NCI-H526 (cell line): ENCODE results near the gene TMEM151B.

Experiments used
- DNase-seq, 2 experiments: peaks; one replicate each; lab custom pipeline; 2025; lab: John Stamatoyannopoulos, UW

Gene TMEM151B

DNA sequence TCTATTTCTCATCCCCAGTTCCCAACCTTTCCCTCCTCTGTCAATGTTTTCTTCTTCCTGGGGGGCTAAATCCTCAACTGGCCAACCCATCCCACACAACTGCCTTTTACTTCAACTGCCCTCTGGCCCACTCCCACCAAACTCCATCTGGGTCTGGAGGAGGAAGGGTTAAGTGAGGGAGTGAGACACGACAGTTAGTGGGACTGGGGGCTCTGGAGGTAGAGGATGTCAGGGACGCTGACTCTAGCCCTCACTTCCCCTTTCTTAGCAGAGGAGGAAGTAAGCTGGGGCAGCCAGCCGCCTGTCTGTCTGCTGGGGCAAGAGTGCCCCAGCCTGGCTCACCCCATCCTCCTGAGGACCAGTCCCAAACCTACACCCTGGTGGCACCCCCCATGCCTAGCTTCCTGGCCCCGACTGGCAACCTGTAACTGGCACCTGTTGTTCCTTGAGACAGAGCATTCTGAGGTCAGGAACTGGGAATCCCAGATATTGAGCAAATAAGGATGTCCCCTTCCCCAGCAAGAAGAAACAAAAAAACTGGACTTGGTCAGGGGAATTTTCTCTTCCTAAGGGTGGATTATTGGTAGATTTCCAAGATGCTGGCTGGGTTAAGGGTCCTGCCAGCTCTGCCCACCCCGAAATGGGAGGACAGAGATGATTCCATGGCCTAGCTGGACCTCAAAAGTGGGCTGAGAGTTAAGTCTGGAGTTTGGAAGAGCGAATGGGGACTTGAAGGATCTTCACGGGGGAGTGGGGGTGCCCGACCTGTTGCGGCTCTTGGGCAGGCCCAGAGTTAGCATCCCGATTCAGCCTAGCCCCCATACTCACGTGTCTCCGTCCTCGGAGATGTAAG, 5.9 kb upstream of the TMEM151B start:
- DNase-seq, result no peak

- peak; percentile 47 to 95 for DNase-seq
Observed at GRCh38 chr6:44265007-44265721, 5.1 kb upstream of the TMEM151B start, which contains the start of gene NFKBIE. TSS of gene NFKBIE (minus strand) at chr6:44265551. CDS start at chr6:44265346, 205 bp downstream.

DNA sequence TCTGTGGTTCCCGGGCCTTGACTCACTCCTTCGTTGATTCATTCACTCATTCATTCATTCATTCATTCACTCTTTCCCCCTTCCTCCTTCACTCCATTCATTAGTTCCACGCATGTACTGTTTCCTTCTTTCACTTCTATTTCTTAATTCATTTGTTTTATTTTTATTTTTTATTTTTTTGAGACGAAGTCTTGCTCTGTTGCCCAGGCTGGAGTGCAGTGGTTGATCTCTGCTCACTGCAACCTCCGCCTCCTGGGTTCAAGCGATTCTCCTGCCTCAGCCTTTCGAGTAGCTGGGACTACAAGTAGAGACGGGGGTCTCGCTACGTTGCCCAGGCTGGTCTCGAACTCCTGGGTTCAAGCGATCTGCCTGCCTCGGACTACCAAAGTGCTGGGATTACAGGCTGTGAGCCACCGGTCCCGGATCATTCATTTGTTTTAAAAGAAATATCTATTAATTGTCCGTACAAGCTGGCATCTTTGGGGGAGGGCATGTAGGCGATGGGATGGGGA, 4.5 kb upstream of the TMEM151B start:
- DNase-seq, result no peak

DNA sequence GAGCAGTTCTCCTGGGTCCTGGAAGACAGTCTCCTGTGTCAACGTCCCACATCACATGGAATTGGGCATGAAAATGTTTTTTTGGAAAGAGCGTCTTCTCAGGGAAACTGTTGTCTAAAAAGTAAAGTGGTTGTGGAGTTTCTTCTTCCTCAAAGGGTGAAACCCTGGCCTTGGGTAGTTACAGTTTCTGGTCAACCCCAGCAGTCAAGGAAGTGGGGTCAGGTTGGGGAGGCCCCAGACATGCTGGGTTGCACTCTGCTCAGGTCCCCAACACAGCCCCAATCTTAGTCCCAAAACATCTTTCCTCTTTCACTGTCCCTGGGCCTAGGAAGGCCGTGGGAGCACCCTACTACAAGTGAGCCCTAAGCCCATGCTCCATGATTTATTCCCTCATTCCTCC, 3.9 kb upstream of the TMEM151B start:
- no peak for DNase-seq

DNA sequence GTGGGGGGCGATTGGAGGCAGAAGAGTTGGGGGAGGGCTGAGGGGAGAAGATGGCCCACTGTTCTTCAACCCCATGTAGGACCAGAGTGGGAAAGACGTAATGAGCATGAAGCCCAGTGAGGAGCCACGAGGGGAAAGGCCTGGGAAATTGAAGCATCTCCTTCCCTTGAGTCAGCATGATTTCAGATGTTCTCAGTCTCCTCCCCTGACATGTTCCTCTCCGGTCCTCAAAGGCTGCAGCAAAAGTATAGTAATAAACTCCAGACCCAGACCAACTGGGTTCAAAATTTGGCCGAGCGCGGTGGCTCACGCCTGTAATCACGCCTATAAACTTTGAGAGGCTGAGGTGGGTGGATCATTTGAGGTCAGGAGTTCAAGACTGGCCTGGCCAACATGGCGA, 3.0 kb upstream of the TMEM151B start:
- no peak for DNase-seq

DNA sequence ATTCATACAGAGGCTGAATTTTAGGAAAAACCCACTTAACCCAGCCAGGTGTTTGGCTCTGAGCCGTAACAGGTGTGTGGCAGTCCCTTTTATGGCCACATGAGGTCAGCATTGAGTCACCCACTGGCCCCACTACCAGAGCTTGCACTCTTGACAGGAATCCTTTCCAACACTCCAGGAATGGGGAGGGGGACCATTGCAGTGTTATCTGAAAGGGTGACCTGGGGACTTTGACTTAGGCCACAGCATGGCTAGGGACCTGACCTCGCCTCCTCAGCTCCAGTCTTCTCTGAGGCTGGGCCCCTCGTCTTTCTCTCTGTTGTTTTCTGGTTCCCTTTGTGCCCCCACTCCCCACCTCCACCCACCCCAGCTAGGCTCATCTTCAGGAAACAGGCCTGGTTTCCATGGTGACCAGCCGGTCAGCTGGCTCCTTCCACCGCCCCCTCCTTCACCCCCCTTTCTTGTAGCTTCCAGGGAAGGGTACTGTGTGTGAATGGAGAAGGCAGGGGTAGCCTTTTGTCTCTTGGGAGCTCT, 2.1 kb upstream of the TMEM151B start:
- peak; percentile 45 to 79 for DNase-seq

- no peak for DNase-seq
Observed at GRCh38 chr6:44269178-44269920, 901 bp upstream of the TMEM151B start.

GRCh38 chr6:44270526-44271405, 516 bp downstream of the TMEM151B start:
- DNase-seq, result peak in 1 of 2 experiments; percentile 71

GRCh38 chr6:44271406-44271723, 1.1 kb downstream of the TMEM151B start:
- DNase-seq, result no peak

- DNase-seq, result no peak
Observed at GRCh38 chr6:44271914-44272313, 1.7 kb downstream of the TMEM151B start.

DNA sequence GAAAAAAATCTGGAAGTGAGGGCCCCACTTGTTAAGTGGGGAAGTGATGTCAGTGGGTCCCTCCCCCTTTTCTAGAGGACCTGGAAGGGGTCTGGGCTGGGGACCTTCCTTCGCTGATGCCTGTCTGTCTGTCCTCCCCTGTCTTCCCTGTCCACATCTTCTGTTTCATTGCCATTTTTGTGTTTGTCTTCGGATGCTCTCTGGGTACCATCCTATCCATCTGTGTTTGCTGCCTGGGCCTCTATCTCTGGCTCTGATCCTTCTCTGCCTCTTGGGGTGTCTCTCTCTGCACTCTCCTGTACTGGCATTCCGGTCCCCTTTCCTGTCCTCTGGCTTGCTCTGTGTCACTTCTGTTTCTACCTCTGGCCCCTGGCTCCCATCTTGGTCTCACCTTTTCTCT, 2.3 kb downstream of the TMEM151B start:
- no peak for DNase-seq

DNA sequence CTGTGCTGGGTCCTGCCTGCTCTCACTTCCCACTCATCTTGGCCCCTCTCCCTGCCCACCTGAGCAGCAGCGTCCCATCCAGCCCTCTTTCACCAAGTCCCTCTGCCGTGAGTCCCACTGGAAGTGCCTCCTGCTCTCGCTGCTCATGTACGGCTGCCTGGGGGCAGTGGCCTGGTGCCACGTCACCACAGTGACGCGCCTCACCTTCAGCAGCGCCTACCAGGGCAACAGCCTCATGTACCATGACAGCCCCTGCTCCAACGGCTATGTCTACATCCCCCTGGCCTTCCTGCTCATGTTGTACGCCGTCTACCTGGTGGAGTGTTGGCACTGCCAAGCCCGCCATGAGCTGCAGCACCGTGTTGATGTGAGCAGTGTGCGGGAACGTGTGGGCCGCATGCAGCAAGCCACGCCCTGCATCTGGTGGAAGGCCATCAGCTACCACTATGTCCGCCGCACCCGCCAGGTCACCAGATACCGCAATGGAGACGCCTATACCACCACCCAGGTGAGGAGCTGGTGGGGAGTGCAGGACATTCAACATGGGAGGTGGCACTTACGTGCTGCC, 2.8 kb downstream of the TMEM151B start:
- DNase-seq, result no peak

GRCh38 chr6:44273617-44274016, 3.4 kb downstream of the TMEM151B start:
- no peak for DNase-seq

- DNase-seq, result no peak
Observed at GRCh38 chr6:44275271-44275748, 5.1 kb downstream of the TMEM151B start.

DNA sequence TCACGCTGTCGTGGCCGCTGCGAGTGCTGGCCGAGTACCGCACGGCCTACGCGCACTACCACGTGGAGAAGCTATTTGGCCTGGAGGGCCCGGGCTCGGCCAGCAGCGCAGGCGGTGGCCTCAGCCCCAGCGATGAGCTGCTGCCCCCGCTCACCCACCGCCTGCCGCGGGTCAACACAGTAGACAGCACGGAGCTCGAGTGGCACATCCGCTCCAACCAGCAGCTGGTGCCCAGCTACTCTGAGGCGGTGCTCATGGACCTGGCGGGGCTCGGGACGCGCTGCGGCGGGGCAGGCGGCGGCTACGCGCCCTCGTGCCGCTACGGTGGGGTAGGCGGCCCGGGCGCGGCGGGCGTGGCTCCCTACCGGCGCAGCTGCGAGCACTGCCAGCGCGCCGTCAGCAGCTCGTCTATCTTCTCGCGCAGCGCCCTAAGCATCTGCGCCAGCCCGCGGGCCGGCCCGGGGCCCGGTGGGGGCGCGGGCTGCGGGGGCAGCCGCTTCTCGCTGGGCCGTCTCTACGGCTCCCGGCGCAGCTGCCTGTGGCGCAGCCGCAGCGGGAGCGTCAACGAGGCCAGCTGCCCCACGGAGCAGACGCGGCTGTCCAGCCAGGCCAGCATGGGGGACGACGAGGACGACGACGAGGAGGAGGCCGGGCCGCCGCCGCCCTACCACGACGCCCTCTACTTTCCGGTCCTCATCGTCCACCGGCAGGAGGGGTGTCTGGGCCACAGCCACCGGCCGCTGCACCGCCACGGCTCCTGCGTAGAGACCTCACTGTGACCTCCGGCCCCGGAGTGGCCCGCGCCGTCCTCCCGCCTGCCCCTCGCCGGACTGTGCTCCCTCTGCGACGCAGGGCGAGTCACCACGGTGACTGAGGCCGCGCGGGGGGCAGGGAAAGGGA, 5.7 kb downstream of the TMEM151B start:
- peak in 1 of 2 experiments; percentile 79 for DNase-seq

DNA sequence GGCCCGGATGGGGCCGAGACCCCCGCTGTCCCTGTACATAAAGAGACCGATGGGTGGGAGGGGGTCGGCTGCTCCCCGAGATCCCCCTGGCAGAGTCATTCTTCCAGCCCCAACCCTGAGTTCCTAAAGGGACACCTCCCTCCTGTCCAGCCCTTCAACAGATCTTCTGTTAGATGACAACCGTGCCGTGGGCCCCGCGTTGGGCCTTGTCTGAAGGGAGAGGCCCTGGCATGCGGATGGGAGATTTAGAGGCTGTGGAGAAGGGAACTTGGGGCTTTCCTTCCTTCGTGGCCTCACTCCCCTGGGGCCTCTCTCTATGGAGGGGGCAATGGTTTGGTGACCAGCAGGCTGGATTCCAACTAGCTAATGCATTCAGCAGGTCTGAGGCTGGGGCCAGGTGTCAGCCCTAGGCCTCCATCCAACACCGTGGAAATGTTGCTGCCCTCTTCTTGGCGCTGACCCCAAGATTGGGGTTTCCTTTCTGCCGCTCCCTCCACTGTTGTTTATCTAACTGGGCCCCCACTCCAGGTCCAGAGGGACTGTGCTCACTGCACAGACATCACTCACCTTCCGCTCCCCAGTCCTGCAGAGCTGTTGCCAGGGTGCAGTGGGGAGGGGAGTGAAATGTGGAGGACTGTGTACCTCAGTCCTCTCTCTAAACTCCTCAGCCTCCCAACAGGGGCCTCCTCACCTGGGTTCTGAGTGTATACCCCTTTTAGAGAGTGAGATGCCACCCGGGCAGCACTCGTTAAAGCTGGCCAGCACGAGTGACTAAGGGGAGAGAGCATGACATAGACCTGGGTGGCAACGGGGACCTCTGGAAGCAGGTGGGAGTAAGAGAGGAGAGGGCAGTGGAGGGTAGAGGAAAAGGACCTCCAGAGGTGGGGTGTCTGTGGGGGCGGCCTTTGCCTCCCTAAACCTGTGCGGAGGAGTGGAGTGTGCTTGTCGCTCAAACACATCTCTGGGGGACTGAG, 6.7 kb downstream of the TMEM151B start:
- DNase-seq, result no peak

- DNase-seq, result no peak
Observed at GRCh38 chr6:44277763-44278162, 7.5 kb downstream of the TMEM151B start.

- no peak for DNase-seq
Observed at GRCh38 chr6:44278315-44278714, 8.1 kb downstream of the TMEM151B start.
